H9 (cell line): Measurements from ENCODE around the gene KLF16. TPM values are rescaled to one million over a fixed set of nuclear protein-coding genes. Genes with fewer than 3 reads are reported as not detected.

Experiments used
- DNase-seq: peaks from one replicate; pipeline ENCODE4 v3.0.0-alpha.2; 2017
- H2AFZ ChIP-seq: one replicate; pipeline ENCODE4 v1.6.1; 2013; ENCODE audit warnings: mild to moderate bottlenecking, low read length, control low read depth, moderate library complexity
- H2AK5ac ChIP-seq: 2 replicates; pipeline ENCODE4 v1.6.1; 2013; ENCODE audit warnings: low read length, control low read depth, mixed read lengths; ENCODE audit not compliant: insufficient read length
- H2BK120ac ChIP-seq: one replicate; pipeline ENCODE4 v1.6.1; 2013; ENCODE audit warnings: low read depth, mild to moderate bottlenecking, low read length, control low read depth, inconsistent platforms; ENCODE audit not compliant: poor library complexity, severe bottlenecking
- H2BK12ac ChIP-seq: 2 replicates; pipeline ENCODE4 v1.6.1; 2013; ENCODE audit warnings: low read length, control low read depth, mixed read lengths, low read depth; ENCODE audit not compliant: insufficient read length
- H2BK15ac ChIP-seq: 2 replicates; pipeline ENCODE4 v1.6.1; 2013; ENCODE audit warnings: low read depth, low read length, control low read depth
- H2BK20ac ChIP-seq: one replicate; pipeline ENCODE4 v1.6.1; 2013; ENCODE audit warnings: low read depth, mild to moderate bottlenecking, low read length, control low read depth, inconsistent platforms; ENCODE audit not compliant: poor library complexity, severe bottlenecking
- H2BK5ac ChIP-seq: 2 replicates; pipeline ENCODE4 v1.6.1; 2013; ENCODE audit warnings: low read length, control low read depth, mixed read lengths; ENCODE audit not compliant: insufficient read length
- H3K14ac ChIP-seq: 2 replicates; pipeline ENCODE4 v1.6.1; 2013; ENCODE audit warnings: low read length, control low read depth; ENCODE audit not compliant: insufficient read depth
- H3K18ac ChIP-seq: 2 replicates; pipeline ENCODE4 v1.6.1; 2013; ENCODE audit warnings: low read depth, mild to moderate bottlenecking, mixed read lengths, low read length, control low read depth; ENCODE audit not compliant: insufficient read length
- H3K23ac ChIP-seq: 2 replicates; pipeline ENCODE4 v1.6.1; 2013; ENCODE audit warnings: low read length, control low read depth, mixed read lengths, low read depth; ENCODE audit not compliant: insufficient read length
- H3K23me2 ChIP-seq: 2 replicates; pipeline ENCODE4 v1.6.1; 2013; ENCODE audit warnings: low read depth, mild to moderate bottlenecking, mixed read lengths, low read length, control low read depth; ENCODE audit not compliant: insufficient read length, poor library complexity, severe bottlenecking
- H3K27ac ChIP-seq: 2 replicates; pipeline ENCODE4 v1.5.1; 2013; ENCODE audit warnings: low read length, control low read depth, mixed read lengths, low read depth; ENCODE audit not compliant: insufficient read length
- H3K27me3 ChIP-seq: 2 replicates; pipeline ENCODE4 v1.6.1; 2013; ENCODE audit warnings: low read length, control low read depth, inconsistent platforms; ENCODE audit not compliant: insufficient read depth
- H3K4ac ChIP-seq: 2 replicates; pipeline ENCODE4 v1.6.1; 2013; ENCODE audit warnings: low read depth, mild to moderate bottlenecking, control low read depth, inconsistent platforms, low read length, moderate library complexity
- H3K4me1 ChIP-seq: 2 replicates; pipeline ENCODE4 v1.6.1; 2013; ENCODE audit warnings: low read length, control low read depth, inconsistent platforms; ENCODE audit not compliant: insufficient read depth
- H3K4me2 ChIP-seq: 2 replicates; pipeline ENCODE4 v1.6.1; 2013; ENCODE audit warnings: low read length, control low read depth, mixed read lengths; ENCODE audit not compliant: insufficient read length, insufficient read depth
- H3K56ac ChIP-seq: 2 replicates; pipeline ENCODE4 v1.6.1; 2013; ENCODE audit warnings: low read depth, mild to moderate bottlenecking, mixed read lengths, low read length, control low read depth; ENCODE audit not compliant: insufficient read length
- H3K79me1 ChIP-seq: 2 replicates; pipeline ENCODE4 v1.6.1; 2013; ENCODE audit warnings: low read depth, mild to moderate bottlenecking, moderate library complexity, low read length, control low read depth, inconsistent platforms; ENCODE audit not compliant: insufficient read depth, poor library complexity, severe bottlenecking
- H3K79me2 ChIP-seq: 2 replicates; pipeline ENCODE4 v1.6.1; 2013; ENCODE audit warnings: low read length, control low read depth, inconsistent platforms; ENCODE audit not compliant: insufficient read depth
- H3K9ac ChIP-seq: 2 replicates; pipeline ENCODE4 v1.6.1; 2013; ENCODE audit warnings: low read length, control low read depth, mixed read lengths; ENCODE audit not compliant: insufficient read length; ENCODE audit errors: extremely low read depth
- H3K9me3 ChIP-seq: one replicate; pipeline ENCODE4 v1.6.1; 2013; ENCODE audit warnings: low read depth, low read length, inconsistent platforms; ENCODE audit not compliant: control insufficient read depth
- H3T11ph ChIP-seq: one replicate; pipeline ENCODE4 v1.6.1; 2013; ENCODE audit warnings: mild to moderate bottlenecking, low read length, control low read depth, inconsistent platforms
- H4K20me1 ChIP-seq: one replicate; pipeline ENCODE4 v1.6.1; 2013; ENCODE audit not compliant: control insufficient read depth, insufficient read length, insufficient read depth
- H4K5ac ChIP-seq: 2 replicates; pipeline ENCODE4 v1.6.1; 2013; ENCODE audit warnings: low read depth, mild to moderate bottlenecking, mixed read lengths, low read length, control low read depth; ENCODE audit not compliant: insufficient read length
- H4K8ac ChIP-seq: replicated peaks from 2 replicates; pipeline ENCODE4 v1.6.1; 2013; ENCODE audit warnings: low read length, control low read depth, mixed read lengths, low read depth; ENCODE audit not compliant: insufficient read length
- H4K91ac ChIP-seq: 2 replicates; pipeline ENCODE4 v1.6.1; 2013; ENCODE audit warnings: low read depth, mild to moderate bottlenecking, moderate library complexity, mixed read lengths, low read length, control low read depth; ENCODE audit not compliant: insufficient read length
- H3K27ac Mint-ChIP-seq, 3 experiments: 2 replicates in 2 of 3; 3 replicates in 1 of 3; pipeline ENCODE4 v1.8.0; 2020 to 2021; ENCODE audit warnings: mixed read lengths in 3 of 3, mild to moderate bottlenecking in 1 of 3, moderate library complexity in 1 of 3
- H3K27me3 Mint-ChIP-seq: 2 replicates; pipeline ENCODE4 v1.8.0; 2021; ENCODE audit warnings: low read depth, mild to moderate bottlenecking, moderate library complexity, mixed read lengths
- H3K36me3 Mint-ChIP-seq, 3 experiments: 2 replicates in 2 of 3; 3 replicates in 1 of 3; pipeline ENCODE4 v1.8.0; 2020 to 2021; ENCODE audit warnings: low read depth in 3 of 3, mixed read lengths in 3 of 3; ENCODE audit not compliant: insufficient read depth in 1 of 3
- H3K4me1 Mint-ChIP-seq, 2 experiments: 2 replicates each; pipeline ENCODE4 v1.8.0; 2020; ENCODE audit warnings: mixed read lengths in 2 of 2
- H3K4me3 Mint-ChIP-seq, 2 experiments: 2 replicates in 1 of 2; 3 replicates in 1 of 2; pipeline ENCODE4 v1.8.0; 2020 to 2021; ENCODE audit warnings: mild to moderate bottlenecking in 2 of 2, mixed read lengths in 2 of 2, moderate library complexity in 1 of 2
- H3K9me3 Mint-ChIP-seq, 2 experiments: 2 replicates in 1 of 2; 3 replicates in 1 of 2; pipeline ENCODE4 v1.8.0; 2020; ENCODE audit warnings: mild to moderate bottlenecking in 2 of 2, mixed read lengths in 2 of 2, moderate library complexity in 1 of 2
- CTCF ChIP-seq: fragments of 200-600 bp; sonication (generic); conservative IDR thresholded peaks from 3 replicates; pipeline ENCODE4 v1.8.0; 2021; ENCODE audit warnings: antibody characterized with exemption, mild to moderate bottlenecking
- WGBS: extraction: QIAGEN DNeasy Blood & Tissue Kit; methylation state at CpG from one replicate; pipeline ENCODE4 v1.1.7; 2013; ENCODE audit warnings: missing lambda C conversion rate, low lambda C conversion rate, mixed read lengths; ENCODE audit not compliant: insufficient read length; ENCODE audit errors: extremely low coverage; 5-methylcytosine and 5-hydroxymethylcytosine counted together
- total RNA-seq: library from RNA; stranded (reverse); gene quantifications from 2 replicates; pipeline ENCODE4 v1.2.1, GENCODE V29; 2021

The KLF16 gene
- total RNA-seq, 1 experiment from 2014 or later: 66.8 TPM

DNA sequence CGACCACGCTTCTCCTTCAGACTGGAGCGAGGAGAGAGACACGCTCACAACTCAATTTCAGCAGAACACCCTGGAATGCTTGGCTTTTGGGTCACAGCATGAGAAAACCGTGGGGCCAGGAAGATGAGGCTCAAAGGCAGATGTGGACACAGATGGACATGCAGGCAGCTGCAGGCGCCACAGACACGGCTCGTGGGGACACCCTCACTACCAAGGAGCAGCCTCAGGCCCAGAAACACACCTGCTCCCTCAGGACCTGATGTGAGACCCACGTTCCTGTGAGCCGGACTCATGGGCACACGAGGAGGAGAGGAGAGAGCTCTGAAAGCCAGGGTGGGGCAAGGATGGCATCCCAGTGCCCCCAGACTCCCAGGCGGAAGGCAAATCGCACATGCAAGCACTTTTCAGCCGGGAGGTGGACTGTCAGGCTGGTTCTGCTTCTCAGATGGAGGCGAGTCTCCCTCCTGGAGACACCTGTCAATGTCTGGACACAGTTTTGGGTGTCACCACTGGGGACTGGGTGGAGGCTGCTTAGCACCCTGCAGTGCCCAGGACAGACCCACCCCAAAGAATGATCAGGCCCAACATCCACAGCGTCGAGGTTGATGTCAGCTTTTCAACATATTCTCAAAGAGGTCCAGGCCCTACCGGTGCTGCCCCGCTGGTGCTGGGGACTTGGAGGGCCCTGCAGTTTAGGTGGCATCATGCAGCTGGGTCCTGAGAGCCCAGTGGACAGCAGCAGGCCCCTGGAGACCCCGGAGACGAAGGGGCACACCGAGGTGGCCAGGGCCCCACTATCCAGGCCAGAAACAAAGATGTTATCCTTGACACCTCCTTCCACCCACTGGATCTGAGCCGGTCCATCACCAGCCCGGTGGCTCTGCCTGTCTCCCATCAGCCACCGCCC lies 19.7 kb upstream of the KLF16 start:
- Histone ChIP-seq H3K4me1 (peaks cover 11% of the 10 kb centered on the region; the same call in 1 of the 2 replicates), H4K20me1 (no peaks in the 10 kb centered on the region), H4K91ac (no peak overlapping the region), H3K79me1 (peaks cover 23% of the 10 kb centered on the region), H2AK5ac (no peak overlapping the region), H2AFZ (no peak overlapping the region), H3K56ac (no peak overlapping the region), H3K23ac (no peak overlapping the region), H4K5ac (no peak overlapping the region), H3K14ac (no peak overlapping the region; the same call in 1 of the 2 replicates), H2BK20ac (no peak overlapping the region), H2BK15ac (no peak overlapping the region; the same call in 1 of the 2 replicates), H3T11ph (no peak overlapping the region), H2BK12ac (no peak overlapping the region), H3K18ac (no peak overlapping the region), H2BK120ac (no peak overlapping the region), H3K9me3 (no peaks in the 10 kb centered on the region), H4K8ac (no peak overlapping the region), H3K23me2 (peaks cover 9% of the 10 kb centered on the region), H3K27ac (no peak overlapping the region), H3K9ac (no peak overlapping the region), H3K79me2 (peaks cover 12% of the 10 kb centered on the region; the same call in 1 of the 2 replicates), H2BK5ac (no peak overlapping the region), H3K27me3 (no peaks in the 10 kb centered on the region), H3K4ac (no peak overlapping the region), H3K4me2 (no peak overlapping the region)
- peak overlapping the region in 2 of 3 experiments; percentile 22 to 90; a peak in 4 of 7 replicates for H3K27ac Mint-ChIP-seq
- no peak for TF ChIP-seq CTCF
- peaks cover 33 to 34% of the 10 kb centered on the region in 2 experiments for H3K4me1 Mint-ChIP-seq
- 0 out of 7 replicates have a peak, but pooled peaks cover 0 to 4% (median 0%) of the 10 kb centered on the region in 3 experiments for H3K36me3 Mint-ChIP-seq
- no CpG with 5 or more reads among the region's 25 CpGs for WGBS
- no peak for DNase-seq
- H3K4me3 Mint-ChIP-seq: peak overlapping the region; percentile 91 to 95
- no peaks in the 10 kb centered on the region; a peak in 1 of 5 replicates for H3K9me3 Mint-ChIP-seq
- peaks cover 2% of the 10 kb centered on the region; the same call in 1 of the 2 replicates for H3K27me3 Mint-ChIP-seq
